Measurements from ENCODE around the gene LONP2. TPM values are rescaled to one million over a fixed set of nuclear protein-coding genes. Genes with fewer than 3 reads are reported as not detected.
"Not testable (repeated sequence)": the region's sequence is repeated elsewhere in the genome, so short reads cannot be mapped to it uniquely, and the experiment has no call there.

Gene LONP2
- total RNA-seq, 1 experiment from 2014 or later: 46.8 TPM

DNA sequence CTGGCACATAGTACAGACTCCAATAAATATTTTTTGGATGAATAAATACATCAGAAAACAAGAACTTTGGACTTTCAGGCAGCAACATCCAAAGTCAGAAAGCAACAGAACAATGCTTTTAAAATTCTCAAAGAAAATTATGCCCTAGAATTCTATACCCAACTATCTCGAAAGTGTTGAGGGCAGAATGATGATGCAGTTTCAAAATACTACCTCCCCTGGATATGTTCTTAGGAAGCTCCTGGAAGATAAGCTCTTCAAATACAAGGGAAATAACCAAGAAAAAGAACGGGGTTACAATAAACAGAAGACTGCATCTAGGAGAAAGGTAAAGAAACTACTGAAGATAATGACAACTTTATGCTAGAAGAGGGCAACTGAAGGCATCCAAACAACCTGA lies 130.2 kb downstream of the LONP2 start:
- H3K9ac ChIP-seq (ENCODE audit: low read length): no peak overlapping the region
- ATAC-seq: no peak
- ChIA-PET POLR2A (no interaction called here), CTCF (no interaction called here), RAD21 (ENCODE audit: low non-redundant PET in 1 of 2, low total read pairs in 2 of 2, uncharacterized antibody in 2 of 2, unreplicated experiment in 2 of 2) (no interaction called here)
- DNase-seq (ENCODE audit: low read depth, low spot score): no peak
- no peak overlapping the region for H3K4me3 ChIP-seq (replicated peaks in 1 of 2; ENCODE audit: low read depth in 1 of 2, low read length in 2 of 2)
- BruUV-seq (replicated peaks): no TSS peak
- no peaks in the 10 kb centered on the region for H3K36me3 ChIP-seq (ENCODE audit: control insufficient read depth in 1 of 2, insufficient read depth in 2 of 2, low read length in 2 of 2)
- peaks cover 99% of the 10 kb centered on the region for H3K79me2 ChIP-seq (ENCODE audit: insufficient read depth, low read length)
- H3K27ac ChIP-seq (ENCODE audit: low read depth, low read length): no peak overlapping the region
- H2AFZ ChIP-seq (ENCODE audit: low read depth, low read length, poor library complexity, severe bottlenecking): no peak overlapping the region
- H4K20me1 ChIP-seq (ENCODE audit: insufficient read depth): peaks cover 4% of the 10 kb centered on the region; the same call in 1 of the 2 replicates
- H3K27me3 ChIP-seq (ENCODE audit: insufficient read depth, low read length): no peaks in the 10 kb centered on the region
- no peaks in the 10 kb centered on the region for H3K9me2 ChIP-seq (ENCODE audit: insufficient read depth)
- TF ChIP-seq EGR1 (IDR thresholded peaks at IDR 0.05; ENCODE audit: low read depth): no peak
- intact Hi-C loops (cut with micrococcal nuclease): no loop called here
- no peaks in the 10 kb centered on the region for H3K9me3 ChIP-seq (ENCODE audit: control insufficient read depth in 1 of 2, insufficient read depth in 1 of 2, low read depth in 1 of 2, low read length in 2 of 2)
- no peak overlapping the region for H3K4me2 ChIP-seq (ENCODE audit: low read length)
- H3K4me1 ChIP-seq (ENCODE audit: control insufficient read depth in 1 of 2, insufficient read depth in 2 of 2, low read length in 2 of 2): peaks cover 6 to 9% of the 10 kb centered on the region in 2 experiments; a peak in 2 of 4 replicates

DNA sequence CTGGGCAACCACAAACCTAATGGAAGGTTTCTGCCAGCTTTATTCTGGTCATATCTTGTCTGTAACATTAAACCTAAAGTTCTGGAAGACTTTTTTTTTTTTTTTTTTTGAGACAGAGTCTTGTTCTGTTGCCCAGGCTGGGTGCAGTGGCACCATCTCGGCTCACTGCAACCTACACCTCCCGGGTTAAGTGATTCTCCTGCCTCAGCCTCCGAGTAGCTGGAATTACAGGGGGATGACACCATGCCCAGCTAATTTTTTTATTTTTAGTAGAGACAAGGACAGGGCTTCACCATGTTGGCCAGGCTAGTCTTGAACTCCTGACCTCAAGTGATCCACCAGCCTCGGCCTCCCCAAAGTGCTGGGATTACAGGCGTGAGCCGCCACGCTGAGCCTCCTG lies 133.2 kb downstream of the LONP2 start:
- H3K27ac ChIP-seq (ENCODE audit: low read depth, low read length); CTCF ChIA-PET; H3K4me2 ChIP-seq (ENCODE audit: low read length); H3K4me1 ChIP-seq (ENCODE audit: control insufficient read depth in 1 of 2, insufficient read depth in 2 of 2, low read length in 2 of 2); H3K9me3 ChIP-seq (ENCODE audit: control insufficient read depth in 1 of 2, insufficient read depth in 1 of 2, low read depth in 1 of 2, low read length in 2 of 2); H3K36me3 ChIP-seq (ENCODE audit: control insufficient read depth in 1 of 2, insufficient read depth in 2 of 2, low read length in 2 of 2); H3K27me3 ChIP-seq (ENCODE audit: insufficient read depth, low read length); H2AFZ ChIP-seq (ENCODE audit: low read depth, low read length, poor library complexity, severe bottlenecking); RAD21 ChIA-PET (ENCODE audit: low non-redundant PET in 1 of 2, low total read pairs in 2 of 2, uncharacterized antibody in 2 of 2, unreplicated experiment in 2 of 2); DNase-seq (ENCODE audit: low read depth, low spot score); intact Hi-C loops (cut with micrococcal nuclease); BruUV-seq (replicated peaks); H3K9ac ChIP-seq (ENCODE audit: low read length); H3K9me2 ChIP-seq (ENCODE audit: insufficient read depth); H4K20me1 ChIP-seq (ENCODE audit: insufficient read depth); ATAC-seq; H3K4me3 ChIP-seq (replicated peaks in 1 of 2; ENCODE audit: low read depth in 1 of 2, low read length in 2 of 2): not testable (repeated sequence)
- H3K79me2 ChIP-seq (ENCODE audit: insufficient read depth, low read length): peaks cover 100% of the 10 kb centered on the region
- POLR2A ChIA-PET: interaction anchor here (0.7 kb wide), 1 partner anchor 11 kb away, joined by 3 read pairs; no protein-coding TSS in a partner anchor

- no peak overlapping the region for H3K4me2 ChIP-seq (ENCODE audit: low read length)
- H4K20me1 ChIP-seq (ENCODE audit: insufficient read depth): peaks cover 5% of the 10 kb centered on the region; the same call in 1 of the 2 replicates
- no peak overlapping the region for H2AFZ ChIP-seq (ENCODE audit: low read depth, low read length, poor library complexity, severe bottlenecking)
- no peaks in the 10 kb centered on the region for H3K9me2 ChIP-seq (ENCODE audit: insufficient read depth)
- ChIA-PET RAD21 (ENCODE audit: low non-redundant PET in 1 of 2, low total read pairs in 2 of 2, uncharacterized antibody in 2 of 2, unreplicated experiment in 2 of 2) (no interaction called here), CTCF (no interaction called here), POLR2A (interaction anchor here (1.2 kb wide), 1 partner anchor 12 kb away, joined by 6 read pairs; no protein-coding TSS in a partner anchor)
- peaks cover 100% of the 10 kb centered on the region for H3K79me2 ChIP-seq (ENCODE audit: insufficient read depth, low read length)
- no peak overlapping the region for H3K9ac ChIP-seq (ENCODE audit: low read length)
- peaks cover 4 to 5% of the 10 kb centered on the region in 2 experiments; a peak in 3 of 4 replicates for H3K4me1 ChIP-seq (ENCODE audit: control insufficient read depth in 1 of 2, insufficient read depth in 2 of 2, low read length in 2 of 2)
- H3K36me3 ChIP-seq (ENCODE audit: control insufficient read depth in 1 of 2, insufficient read depth in 2 of 2, low read length in 2 of 2): no peaks in the 10 kb centered on the region
- ATAC-seq (no peak), DNase-seq (ENCODE audit: low read depth, low spot score) (no peak)
- no peak overlapping the region for H3K27ac ChIP-seq (ENCODE audit: low read depth, low read length)
- H3K27me3 ChIP-seq (ENCODE audit: insufficient read depth, low read length): no peaks in the 10 kb centered on the region
- no peak overlapping the region for H3K4me3 ChIP-seq (replicated peaks in 1 of 2; ENCODE audit: low read depth in 1 of 2, low read length in 2 of 2)
- no TSS peak for BruUV-seq (replicated peaks)
- intact Hi-C loops (cut with micrococcal nuclease): no loop called here
- no peak for TF ChIP-seq RAD21 (IDR thresholded peaks at IDR 0.05; ENCODE audit: low read depth)
- no peak for TF ChIP-seq EZH2 (IDR thresholded peaks at IDR 0.05)
- TF ChIP-seq, protein P1, sequence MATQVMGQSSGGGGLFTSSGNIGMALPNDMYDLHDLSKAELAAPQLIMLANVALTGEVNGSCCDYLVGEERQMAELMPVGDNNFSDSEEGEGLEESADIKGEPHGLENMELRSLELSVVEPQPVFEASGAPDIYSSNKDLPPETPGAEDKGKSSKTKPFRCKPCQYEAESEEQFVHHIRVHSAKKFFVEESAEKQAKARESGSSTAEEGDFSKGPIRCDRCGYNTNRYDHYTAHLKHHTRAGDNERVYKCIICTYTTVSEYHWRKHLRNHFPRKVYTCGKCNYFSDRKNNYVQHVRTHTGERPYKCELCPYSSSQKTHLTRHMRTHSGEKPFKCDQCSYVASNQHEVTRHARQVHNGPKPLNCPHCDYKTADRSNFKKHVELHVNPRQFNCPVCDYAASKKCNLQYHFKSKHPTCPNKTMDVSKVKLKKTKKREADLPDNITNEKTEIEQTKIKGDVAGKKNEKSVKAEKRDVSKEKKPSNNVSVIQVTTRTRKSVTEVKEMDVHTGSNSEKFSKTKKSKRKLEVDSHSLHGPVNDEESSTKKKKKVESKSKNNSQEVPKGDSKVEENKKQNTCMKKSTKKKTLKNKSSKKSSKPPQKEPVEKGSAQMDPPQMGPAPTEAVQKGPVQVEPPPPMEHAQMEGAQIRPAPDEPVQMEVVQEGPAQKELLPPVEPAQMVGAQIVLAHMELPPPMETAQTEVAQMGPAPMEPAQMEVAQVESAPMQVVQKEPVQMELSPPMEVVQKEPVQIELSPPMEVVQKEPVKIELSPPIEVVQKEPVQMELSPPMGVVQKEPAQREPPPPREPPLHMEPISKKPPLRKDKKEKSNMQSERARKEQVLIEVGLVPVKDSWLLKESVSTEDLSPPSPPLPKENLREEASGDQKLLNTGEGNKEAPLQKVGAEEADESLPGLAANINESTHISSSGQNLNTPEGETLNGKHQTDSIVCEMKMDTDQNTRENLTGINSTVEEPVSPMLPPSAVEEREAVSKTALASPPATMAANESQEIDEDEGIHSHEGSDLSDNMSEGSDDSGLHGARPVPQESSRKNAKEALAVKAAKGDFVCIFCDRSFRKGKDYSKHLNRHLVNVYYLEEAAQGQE (IDR thresholded peaks at IDR 0.05; ENCODE audit: low read depth): no peak
- H3K9me3 ChIP-seq (ENCODE audit: control insufficient read depth in 1 of 2, insufficient read depth in 1 of 2, low read depth in 1 of 2, low read length in 2 of 2): no peaks in the 10 kb centered on the region
Observed at GRCh38 chr16:48378276-48378675, 134.2 kb downstream of the LONP2 start.

Measured in HCT116 (cell line).